ENCODE results near the gene PTPRN2.

PTPRN2 gene

DNA sequence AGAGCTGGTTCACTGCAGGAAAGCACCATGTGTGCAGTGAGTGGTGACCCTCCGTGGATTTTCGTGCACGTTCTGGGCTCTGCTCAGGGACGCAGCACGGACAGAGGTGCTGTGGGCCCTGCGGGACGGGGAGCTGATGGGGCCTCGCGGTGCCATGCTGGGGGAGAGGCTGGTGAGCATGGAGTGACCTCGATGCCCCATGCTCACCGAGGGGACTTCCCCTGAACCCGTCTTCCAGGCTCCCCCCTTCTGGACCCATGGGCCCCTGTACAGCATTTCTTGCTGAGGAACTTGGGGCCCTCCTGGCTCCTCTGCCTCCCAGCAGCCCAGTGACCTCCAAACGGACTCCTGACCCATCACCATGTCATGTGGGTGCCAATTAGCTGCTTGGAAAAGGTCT is 997.1 kb downstream of the PTPRN2 start:
- Histone ChIP-seq H3K36me3 (ENCODE audit: control insufficient read depth, insufficient read depth, low read length) (no peaks in the 10 kb centered on the region), H3K4me3 (ENCODE audit: low read length) (no peak overlapping the region), H3K27ac (ENCODE audit: low read depth, low read length) (no peak overlapping the region), H3K9ac (ENCODE audit: low read length) (no peak overlapping the region), H3K4me1 (ENCODE audit: control insufficient read depth, insufficient read depth, low read length) (no peaks in the 10 kb centered on the region), H3K27me3 (ENCODE audit: control insufficient read depth, insufficient read depth, low read length) (peaks cover 3% of the 10 kb centered on the region)

- H3K27ac ChIP-seq (ENCODE audit: low read depth, low read length): no peak overlapping the region
- no peak overlapping the region for H3K9ac ChIP-seq (ENCODE audit: low read length)
- peaks cover 7% of the 10 kb centered on the region for H3K27me3 ChIP-seq (ENCODE audit: control insufficient read depth, insufficient read depth, low read length)
- H3K4me3 ChIP-seq (ENCODE audit: low read length): no peak overlapping the region
- H3K36me3 ChIP-seq (ENCODE audit: control insufficient read depth, insufficient read depth, low read length): no peaks in the 10 kb centered on the region
- H3K4me1 ChIP-seq (ENCODE audit: control insufficient read depth, insufficient read depth, low read length): no peaks in the 10 kb centered on the region
These were observed 997.9 kb downstream of the PTPRN2 start for GRCh38 chr7:157589680-157590079.

- Histone ChIP-seq H3K27ac (ENCODE audit: low read depth, low read length) (no peak overlapping the region), H3K4me1 (ENCODE audit: control insufficient read depth, insufficient read depth, low read length) (no peaks in the 10 kb centered on the region), H3K36me3 (ENCODE audit: control insufficient read depth, insufficient read depth, low read length) (no peaks in the 10 kb centered on the region), H3K4me3 (ENCODE audit: low read length) (no peak overlapping the region), H3K27me3 (ENCODE audit: control insufficient read depth, insufficient read depth, low read length) (peaks cover 7% of the 10 kb centered on the region), H3K9ac (ENCODE audit: low read length) (no peak overlapping the region)
These were observed 999.6 kb downstream of the PTPRN2 start for GRCh38 chr7:157587805-157588560.

DNA sequence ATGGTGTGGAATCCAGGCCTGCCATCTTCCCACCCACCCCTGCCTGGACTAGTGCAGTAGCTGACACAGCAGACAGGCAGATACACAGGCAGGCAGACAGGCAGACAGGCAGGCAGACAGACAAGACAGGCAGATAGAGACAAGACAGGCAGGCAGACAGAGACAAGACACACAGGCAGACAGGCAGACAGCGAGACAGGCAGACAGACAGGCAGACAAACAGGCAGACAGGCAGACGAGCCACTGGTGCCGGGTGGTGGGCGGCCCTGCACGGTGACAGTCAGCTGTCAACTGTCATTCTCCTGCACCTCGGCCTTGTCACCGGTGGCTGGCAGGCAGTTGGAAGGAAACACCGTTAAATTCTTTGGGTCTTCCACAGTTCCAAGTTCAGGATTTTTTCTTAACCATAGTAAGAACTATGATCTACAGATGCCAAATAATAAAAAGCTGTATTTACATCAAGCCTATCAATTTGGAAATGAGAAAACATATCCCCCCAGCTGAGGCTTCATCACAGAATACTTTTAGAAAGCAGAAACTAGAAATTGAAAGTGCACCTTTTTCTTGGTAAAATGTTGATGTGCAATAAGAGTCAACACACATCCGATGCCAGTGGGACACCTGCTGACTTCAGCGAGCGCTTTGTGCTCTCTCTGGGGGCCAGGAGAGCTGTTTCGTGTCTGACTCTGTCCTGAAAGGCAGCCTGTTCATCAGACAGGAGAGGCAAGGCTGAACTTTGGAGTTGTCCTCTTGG is 1000.4 kb downstream of the PTPRN2 start:
- H3K36me3 ChIP-seq (ENCODE audit: control insufficient read depth, insufficient read depth, low read length): no peaks in the 10 kb centered on the region
- no peak overlapping the region for H3K4me3 ChIP-seq (ENCODE audit: low read length)
- no peaks in the 10 kb centered on the region for H3K4me1 ChIP-seq (ENCODE audit: control insufficient read depth, insufficient read depth, low read length)
- H3K27ac ChIP-seq (ENCODE audit: low read depth, low read length): no peak overlapping the region
- H3K9ac ChIP-seq (ENCODE audit: low read length): no peak overlapping the region
- peaks cover 7% of the 10 kb centered on the region for H3K27me3 ChIP-seq (ENCODE audit: control insufficient read depth, insufficient read depth, low read length)

DNA sequence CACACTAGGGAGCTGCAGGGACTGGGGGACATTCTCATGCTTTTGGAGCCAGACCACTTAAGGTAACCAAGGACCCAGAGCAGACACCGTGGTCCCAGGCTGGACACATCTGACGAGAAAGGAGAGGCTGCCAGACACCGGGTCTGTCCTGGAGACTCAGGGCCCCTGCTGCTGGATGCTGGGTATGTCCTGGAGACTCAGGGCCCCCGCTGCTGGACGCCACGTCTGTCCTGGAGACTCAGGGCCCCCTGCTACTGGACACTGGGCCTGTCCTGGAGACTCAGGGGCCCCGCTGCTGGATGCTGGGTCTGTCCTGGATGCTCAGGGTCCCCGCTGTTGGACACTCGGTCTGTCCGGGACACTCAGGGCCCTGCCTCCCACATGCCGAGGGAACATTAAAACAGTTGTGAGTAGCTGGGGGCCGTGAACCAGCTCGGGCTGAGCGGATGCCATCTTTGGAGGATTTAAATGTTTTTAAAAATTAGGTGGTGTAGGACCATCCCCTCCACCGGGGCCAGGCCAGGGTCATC is 1001.1 kb downstream of the PTPRN2 start:
- H3K9ac ChIP-seq (ENCODE audit: low read length): no peak overlapping the region

GRCh38 chr7:157585113-157585861 is 1002.3 kb downstream of the PTPRN2 start:
- no peak overlapping the region for H3K27ac ChIP-seq (ENCODE audit: low read depth, low read length)
- H3K9ac ChIP-seq (ENCODE audit: low read length): no peak overlapping the region
- no peaks in the 10 kb centered on the region for H3K4me1 ChIP-seq (ENCODE audit: control insufficient read depth, insufficient read depth, low read length)
- H3K27me3 ChIP-seq (ENCODE audit: control insufficient read depth, insufficient read depth, low read length): peaks cover 7% of the 10 kb centered on the region
- no peaks in the 10 kb centered on the region for H3K36me3 ChIP-seq (ENCODE audit: control insufficient read depth, insufficient read depth, low read length)
- H3K4me3 ChIP-seq (ENCODE audit: low read length): no peak overlapping the region

More for the DNA sequence above, 1001.1 kb downstream of the PTPRN2 start:
- H3K27ac ChIP-seq (ENCODE audit: low read depth, low read length): no peak overlapping the region
- H3K4me3 ChIP-seq (ENCODE audit: low read length): no peak overlapping the region
- H3K27me3 ChIP-seq (ENCODE audit: control insufficient read depth, insufficient read depth, low read length): peaks cover 7% of the 10 kb centered on the region
- no peaks in the 10 kb centered on the region for H3K36me3 ChIP-seq (ENCODE audit: control insufficient read depth, insufficient read depth, low read length)
- H3K4me1 ChIP-seq (ENCODE audit: control insufficient read depth, insufficient read depth, low read length): no peaks in the 10 kb centered on the region

DNA sequence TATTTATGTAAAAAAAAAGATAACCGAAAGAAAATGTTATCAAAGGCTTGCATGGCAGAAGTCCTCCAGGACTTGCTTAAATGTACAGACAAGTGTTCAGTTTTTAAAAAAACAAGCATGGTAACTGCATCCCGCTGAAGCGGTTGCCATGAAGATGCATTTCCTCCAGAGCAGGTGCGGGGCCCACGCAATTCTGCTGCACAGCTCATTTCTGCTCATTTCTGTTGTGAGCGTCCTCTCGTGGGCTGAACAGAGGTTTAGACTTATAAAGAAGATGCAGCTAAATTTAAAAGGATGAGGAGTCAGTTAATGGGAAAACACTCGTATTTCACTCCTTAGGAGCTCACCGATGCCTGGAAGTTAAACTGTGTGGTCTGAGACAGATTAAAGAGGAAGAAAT is 1003.2 kb downstream of the PTPRN2 start:
- H3K4me3 ChIP-seq (ENCODE audit: low read length): no peak overlapping the region
- no peaks in the 10 kb centered on the region for H3K4me1 ChIP-seq (ENCODE audit: control insufficient read depth, insufficient read depth, low read length)
- peaks cover 7% of the 10 kb centered on the region for H3K27me3 ChIP-seq (ENCODE audit: control insufficient read depth, insufficient read depth, low read length)
- no peak overlapping the region for H3K27ac ChIP-seq (ENCODE audit: low read depth, low read length)
- no peaks in the 10 kb centered on the region for H3K36me3 ChIP-seq (ENCODE audit: control insufficient read depth, insufficient read depth, low read length)
- no peak overlapping the region for H3K9ac ChIP-seq (ENCODE audit: low read length)

GRCh38 chr7:157581740-157582139 is 1005.9 kb downstream of the PTPRN2 start:
- Histone ChIP-seq H3K36me3 (ENCODE audit: control insufficient read depth, insufficient read depth, low read length) (no peaks in the 10 kb centered on the region), H3K27me3 (ENCODE audit: control insufficient read depth, insufficient read depth, low read length) (peaks cover 7% of the 10 kb centered on the region), H3K4me3 (ENCODE audit: low read length) (no peak overlapping the region), H3K27ac (ENCODE audit: low read depth, low read length) (no peak overlapping the region), H3K9ac (ENCODE audit: low read length) (no peak overlapping the region), H3K4me1 (ENCODE audit: control insufficient read depth, insufficient read depth, low read length) (no peaks in the 10 kb centered on the region)

GRCh38 chr7:157580324-157580723 is 1007.3 kb downstream of the PTPRN2 start:
- no peak overlapping the region for H3K27ac ChIP-seq (ENCODE audit: low read depth, low read length)
- H3K36me3 ChIP-seq (ENCODE audit: control insufficient read depth, insufficient read depth, low read length): no peaks in the 10 kb centered on the region
- no peak overlapping the region for H3K9ac ChIP-seq (ENCODE audit: low read length)
- H3K4me3 ChIP-seq (ENCODE audit: low read length): no peak overlapping the region
- H3K4me1 ChIP-seq (ENCODE audit: control insufficient read depth, insufficient read depth, low read length): no peaks in the 10 kb centered on the region
- peaks cover 2% of the 10 kb centered on the region for H3K27me3 ChIP-seq (ENCODE audit: control insufficient read depth, insufficient read depth, low read length)

DNA sequence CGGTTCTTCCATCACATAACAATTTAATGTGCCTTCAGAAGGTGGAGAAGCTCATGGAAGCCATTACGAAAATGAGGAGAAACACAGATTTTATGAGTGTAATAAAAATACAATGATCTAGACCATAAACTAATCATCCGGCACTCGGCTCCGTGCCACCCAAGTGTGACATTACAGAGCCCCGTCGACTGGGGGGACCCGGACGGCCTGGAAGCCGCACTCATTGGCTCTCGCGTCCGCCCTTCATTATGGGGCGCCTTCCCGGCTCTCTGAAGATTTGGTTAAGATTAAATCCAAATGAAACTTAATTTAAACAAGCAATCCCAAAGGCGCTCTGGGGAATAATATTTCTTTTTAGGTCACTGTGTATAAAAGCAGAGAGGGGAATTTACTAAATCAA is 1008.2 kb downstream of the PTPRN2 start:
- Histone ChIP-seq H3K4me1 (ENCODE audit: control insufficient read depth, insufficient read depth, low read length) (no peaks in the 10 kb centered on the region), H3K9ac (ENCODE audit: low read length) (no peak overlapping the region), H3K36me3 (ENCODE audit: control insufficient read depth, insufficient read depth, low read length) (no peaks in the 10 kb centered on the region), H3K4me3 (ENCODE audit: low read length) (no peak overlapping the region), H3K27me3 (ENCODE audit: control insufficient read depth, insufficient read depth, low read length) (no peaks in the 10 kb centered on the region), H3K27ac (ENCODE audit: low read depth, low read length) (no peak overlapping the region)

GRCh38 chr7:157577796-157578339 is 1009.8 kb downstream of the PTPRN2 start:
- Histone ChIP-seq H3K27me3 (ENCODE audit: control insufficient read depth, insufficient read depth, low read length) (no peaks in the 10 kb centered on the region), H3K4me1 (ENCODE audit: control insufficient read depth, insufficient read depth, low read length) (no peaks in the 10 kb centered on the region), H3K4me3 (ENCODE audit: low read length) (no peak overlapping the region)

DNA sequence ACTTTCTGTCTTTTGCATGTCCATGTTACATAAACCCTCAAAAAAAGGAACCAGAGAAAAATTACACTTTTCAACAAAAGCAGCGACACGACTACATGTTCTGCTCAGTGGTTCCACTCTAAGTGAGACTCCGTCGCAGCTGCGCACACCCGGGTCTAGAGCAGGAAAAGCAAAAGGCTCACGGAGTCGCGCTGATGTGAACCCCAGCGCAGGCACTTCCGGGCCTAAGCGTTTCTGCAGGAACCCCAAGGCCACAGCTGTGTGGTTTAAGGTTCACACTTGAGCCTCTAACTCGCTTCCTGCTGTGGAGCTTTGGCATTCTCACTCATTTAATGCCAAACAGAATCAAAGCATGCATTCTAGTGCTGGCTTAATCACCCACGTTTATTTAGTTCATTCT is 1010.6 kb downstream of the PTPRN2 start:
- Histone ChIP-seq H3K4me1 (ENCODE audit: control insufficient read depth, insufficient read depth, low read length) (no peaks in the 10 kb centered on the region), H3K36me3 (ENCODE audit: control insufficient read depth, insufficient read depth, low read length) (no peaks in the 10 kb centered on the region), H3K27me3 (ENCODE audit: control insufficient read depth, insufficient read depth, low read length) (no peaks in the 10 kb centered on the region), H3K4me3 (ENCODE audit: low read length) (no peak overlapping the region), H3K9ac (ENCODE audit: low read length) (no peak overlapping the region), H3K27ac (ENCODE audit: low read depth, low read length) (no peak overlapping the region)

More at GRCh38 chr7:157577796-157578339, 1009.8 kb downstream of the PTPRN2 start:
- Histone ChIP-seq H3K27ac (ENCODE audit: low read depth, low read length) (no peak overlapping the region), H3K9ac (ENCODE audit: low read length) (no peak overlapping the region), H3K36me3 (ENCODE audit: control insufficient read depth, insufficient read depth, low read length) (no peaks in the 10 kb centered on the region)
